Right lobe of liver (tissue), 4 donors: Measurements from ENCODE around the gene FTHL17.

ENCODE experiments used
- POLR2A ChIP-seq: fragments of 450-650 bp; IDR thresholded peaks from one replicate; pipeline ENCODE4 v1.6.1; 2017; ENCODE audit warnings: antibody characterized with exemption, mild to moderate bottlenecking
- TF ChIP-seq, protein P1 (sequence below), 4 donors: fragments of 200-600 bp in 3 of 4; fragments of 450-650 bp in 1 of 4; IDR thresholded peaks; one replicate each; pipeline versions ENCODE4 v1.5.1 to v1.8.0; 2016 to 2022; ENCODE audit warnings: antibody characterized with exemption in 4 of 4, mild to moderate bottlenecking in 2 of 4
- donor health status: DM: no; HTN: no; CAD: no.
- donor health status: DM: no; HTN: no; CAD: no.
- donor health status: DM: no; HTN: yes; CAD: no.

DNA sequence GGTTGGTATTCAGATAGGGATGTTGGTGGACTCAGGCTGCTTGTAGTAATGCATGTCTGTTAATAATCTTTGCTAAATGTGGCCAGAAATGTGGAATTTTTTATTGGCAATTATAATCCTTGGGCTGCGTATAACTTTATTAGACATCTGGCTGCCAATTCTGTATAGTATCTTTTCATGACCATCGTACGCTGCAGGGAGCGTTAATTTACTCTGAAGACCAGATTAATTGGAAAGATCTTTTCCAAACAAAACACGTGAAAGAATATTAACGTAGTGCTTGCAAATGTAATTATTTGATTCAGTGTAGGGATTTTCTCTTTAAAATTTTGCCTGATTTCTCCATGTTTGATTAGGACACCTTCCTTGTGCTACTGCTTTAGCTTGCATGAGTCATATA is 38.8 kb upstream of the FTHL17 start:
- TF ChIP-seq, protein P1, sequence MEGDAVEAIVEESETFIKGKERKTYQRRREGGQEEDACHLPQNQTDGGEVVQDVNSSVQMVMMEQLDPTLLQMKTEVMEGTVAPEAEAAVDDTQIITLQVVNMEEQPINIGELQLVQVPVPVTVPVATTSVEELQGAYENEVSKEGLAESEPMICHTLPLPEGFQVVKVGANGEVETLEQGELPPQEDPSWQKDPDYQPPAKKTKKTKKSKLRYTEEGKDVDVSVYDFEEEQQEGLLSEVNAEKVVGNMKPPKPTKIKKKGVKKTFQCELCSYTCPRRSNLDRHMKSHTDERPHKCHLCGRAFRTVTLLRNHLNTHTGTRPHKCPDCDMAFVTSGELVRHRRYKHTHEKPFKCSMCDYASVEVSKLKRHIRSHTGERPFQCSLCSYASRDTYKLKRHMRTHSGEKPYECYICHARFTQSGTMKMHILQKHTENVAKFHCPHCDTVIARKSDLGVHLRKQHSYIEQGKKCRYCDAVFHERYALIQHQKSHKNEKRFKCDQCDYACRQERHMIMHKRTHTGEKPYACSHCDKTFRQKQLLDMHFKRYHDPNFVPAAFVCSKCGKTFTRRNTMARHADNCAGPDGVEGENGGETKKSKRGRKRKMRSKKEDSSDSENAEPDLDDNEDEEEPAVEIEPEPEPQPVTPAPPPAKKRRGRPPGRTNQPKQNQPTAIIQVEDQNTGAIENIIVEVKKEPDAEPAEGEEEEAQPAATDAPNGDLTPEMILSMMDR (IDR thresholded peaks at IDR 0.05): no peak
- TF ChIP-seq POLR2A: no peak
